GM12801 (cell line): ENCODE measurements around the gene TMEM139.

ENCODE experiments used
- CTCF ChIP-seq: IDR thresholded peaks from one replicate; pipeline ENCODE4 v1.5.1; 2011; ENCODE audit warnings: control low read depth; ENCODE audit not compliant: insufficient read length; ENCODE audit errors: extremely low read depth

The TMEM139 gene

GRCh38 chr7:143257501-143257900, 27.3 kb upstream of the TMEM139 start:
- TF ChIP-seq CTCF, result no peak

GRCh38 chr7:143258831-143259230, 25.9 kb upstream of the TMEM139 start:
- TF ChIP-seq CTCF, result no peak

GRCh38 chr7:143259765-143260164, 25.0 kb upstream of the TMEM139 start:
- no peak for TF ChIP-seq CTCF

- TF ChIP-seq CTCF, result no peak
Observed at GRCh38 chr7:143261901-143262300, 22.9 kb upstream of the TMEM139 start.

- TF ChIP-seq CTCF, result no peak
Observed at GRCh38 chr7:143263266-143264195, 21.2 kb upstream of the TMEM139 start, which contains the start of gene GSTK1. TSS of gene GSTK1 (plus strand) at chr7:143263441. CDS start at chr7:143263514, 73 bp downstream.

- TF ChIP-seq CTCF, result no peak
Observed at GRCh38 chr7:143265017-143265693, 19.6 kb upstream of the TMEM139 start.

- TF ChIP-seq CTCF, result no peak
Observed at GRCh38 chr7:143269251-143269650, 15.5 kb upstream of the TMEM139 start.
